Left renal cortex interstitium (tissue), 4 donors: Measurements from ENCODE around the gene SSH3. TPM values are rescaled to one million over a fixed set of nuclear protein-coding genes. Genes with fewer than 3 reads are reported as not detected.
A peak's percentile ranks its signal among the peaks of the same experiment; 100 is the strongest.

Experiments
- DNase-seq, 4 donors: peaks; one replicate each; pipeline ENCODE4 v3.0.0-alpha.2; 2013; ENCODE audit warnings: low read depth in 4 of 4, low spot score in 2 of 4, missing footprints in 1 of 4
- polyA plus RNA-seq, 4 donors: library from polyadenylated mRNA; unstranded; fragments of 120-200 nt; gene quantifications; one replicate each; pipeline ENCODE4 v1.2.1, GENCODE V29; 2013; ENCODE audit not compliant: insufficient read length in 4 of 4

SSH3 gene
- polyA plus RNA-seq, 4 donors: 17.4 to 37.5 (median 28.5) TPM

DNA sequence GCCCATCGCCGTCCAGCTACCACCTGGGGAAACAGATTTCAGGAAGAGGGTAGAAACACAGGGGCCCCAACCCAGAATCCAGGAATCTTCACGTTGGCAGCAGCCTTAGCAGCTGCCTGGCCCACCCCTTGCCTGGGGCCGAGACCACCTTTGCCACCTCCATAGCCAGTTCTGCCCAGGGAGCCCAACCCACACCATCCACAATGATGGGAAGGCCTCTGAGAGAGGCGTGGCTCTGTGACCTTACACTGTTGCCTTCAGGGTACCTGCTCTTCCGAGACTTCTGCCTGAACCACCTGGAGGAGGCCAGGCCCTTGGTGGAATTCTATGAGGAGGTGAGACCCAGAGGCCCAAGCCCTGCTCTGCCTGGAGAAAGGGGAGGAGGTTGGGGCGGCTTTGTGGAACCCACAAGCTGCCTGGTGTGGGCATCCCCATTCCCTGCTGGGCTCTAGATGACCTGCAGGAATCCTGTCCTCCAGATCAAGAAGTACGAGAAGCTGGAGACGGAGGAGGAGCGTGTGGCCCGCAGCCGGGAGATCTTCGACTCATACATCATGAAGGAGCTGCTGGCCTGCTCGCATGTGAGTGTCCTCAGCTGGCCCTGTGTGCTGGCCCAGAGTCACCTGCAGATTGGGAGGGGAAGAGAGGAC, 24.3 kb upstream of the SSH3 start:
- no peak for DNase-seq

- DNase-seq: no peak
These were observed 23.6 kb upstream of the SSH3 start for GRCh38 chr11:67279589-67280340.

- DNase-seq: no peak
These were observed 23.0 kb upstream of the SSH3 start for GRCh38 chr11:67280341-67280787.

DNA sequence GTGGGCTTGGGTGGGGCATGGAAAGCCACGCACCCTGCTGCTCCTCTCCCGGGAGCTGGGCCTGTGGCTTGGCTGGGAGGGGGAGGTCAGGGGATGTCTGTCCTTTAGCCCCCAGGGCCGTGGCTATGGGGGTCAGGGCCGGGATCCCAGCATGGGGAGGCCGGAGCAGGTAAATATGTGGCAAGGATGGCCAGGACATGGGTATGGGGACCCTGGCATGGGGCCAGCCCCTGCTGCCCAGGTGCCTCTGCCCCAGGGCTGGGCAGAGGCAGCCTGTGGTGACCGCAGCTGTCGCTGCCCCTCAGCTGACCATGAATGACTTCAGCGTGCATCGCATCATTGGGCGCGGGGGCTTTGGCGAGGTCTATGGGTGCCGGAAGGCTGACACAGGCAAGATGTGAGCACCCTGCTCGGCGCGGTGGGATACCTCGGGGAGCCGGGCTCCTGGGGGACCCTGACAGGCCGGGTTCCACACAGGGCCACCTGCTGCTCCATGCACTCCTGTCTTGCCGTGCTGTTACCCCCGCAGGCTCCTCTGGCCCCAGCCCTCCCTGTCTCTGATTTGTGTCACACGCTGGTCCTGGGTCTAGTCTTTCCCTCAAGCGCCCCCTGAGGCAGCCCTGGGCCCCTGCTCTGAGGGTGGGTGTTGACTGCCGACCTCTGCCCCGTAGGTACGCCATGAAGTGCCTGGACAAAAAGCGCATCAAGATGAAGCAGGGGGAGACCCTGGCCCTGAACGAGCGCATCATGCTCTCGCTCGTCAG, 22.4 kb upstream of the SSH3 start:
- no peak for DNase-seq

- DNase-seq: no peak
These were observed 21.7 kb upstream of the SSH3 start for GRCh38 chr11:67281552-67282150.

GRCh38 chr11:67282155-67282875, 21.0 kb upstream of the SSH3 start:
- DNase-seq: no peak

DNA sequence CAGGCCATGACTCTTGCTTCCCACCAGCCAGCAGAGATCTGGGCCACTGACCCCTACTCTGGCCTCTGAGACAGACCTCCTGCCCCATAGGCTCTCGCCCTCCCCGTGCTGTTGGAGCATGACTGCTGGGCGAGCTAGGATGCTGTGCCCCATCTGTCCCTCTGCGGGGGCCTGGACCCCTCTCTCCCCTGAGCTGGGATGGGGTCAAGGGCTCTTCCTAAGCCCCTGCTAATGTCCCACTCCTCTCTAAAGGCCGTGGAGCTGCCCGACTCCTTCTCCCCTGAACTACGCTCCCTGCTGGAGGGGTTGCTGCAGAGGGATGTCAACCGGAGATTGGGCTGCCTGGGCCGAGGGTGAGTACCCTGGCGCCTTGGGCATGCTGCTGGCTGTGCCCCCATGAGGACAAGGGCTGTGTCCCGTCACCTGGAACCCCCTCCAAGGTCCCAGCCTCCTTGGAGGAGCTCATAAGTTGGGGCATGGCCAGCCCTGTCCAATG, 20.4 kb upstream of the SSH3 start:
- DNase-seq: no peak

- no peak for DNase-seq
These were observed 19.8 kb upstream of the SSH3 start for GRCh38 chr11:67283481-67283963.

- no peak for DNase-seq
These were observed 18.4 kb upstream of the SSH3 start for GRCh38 chr11:67284811-67285540.

DNA sequence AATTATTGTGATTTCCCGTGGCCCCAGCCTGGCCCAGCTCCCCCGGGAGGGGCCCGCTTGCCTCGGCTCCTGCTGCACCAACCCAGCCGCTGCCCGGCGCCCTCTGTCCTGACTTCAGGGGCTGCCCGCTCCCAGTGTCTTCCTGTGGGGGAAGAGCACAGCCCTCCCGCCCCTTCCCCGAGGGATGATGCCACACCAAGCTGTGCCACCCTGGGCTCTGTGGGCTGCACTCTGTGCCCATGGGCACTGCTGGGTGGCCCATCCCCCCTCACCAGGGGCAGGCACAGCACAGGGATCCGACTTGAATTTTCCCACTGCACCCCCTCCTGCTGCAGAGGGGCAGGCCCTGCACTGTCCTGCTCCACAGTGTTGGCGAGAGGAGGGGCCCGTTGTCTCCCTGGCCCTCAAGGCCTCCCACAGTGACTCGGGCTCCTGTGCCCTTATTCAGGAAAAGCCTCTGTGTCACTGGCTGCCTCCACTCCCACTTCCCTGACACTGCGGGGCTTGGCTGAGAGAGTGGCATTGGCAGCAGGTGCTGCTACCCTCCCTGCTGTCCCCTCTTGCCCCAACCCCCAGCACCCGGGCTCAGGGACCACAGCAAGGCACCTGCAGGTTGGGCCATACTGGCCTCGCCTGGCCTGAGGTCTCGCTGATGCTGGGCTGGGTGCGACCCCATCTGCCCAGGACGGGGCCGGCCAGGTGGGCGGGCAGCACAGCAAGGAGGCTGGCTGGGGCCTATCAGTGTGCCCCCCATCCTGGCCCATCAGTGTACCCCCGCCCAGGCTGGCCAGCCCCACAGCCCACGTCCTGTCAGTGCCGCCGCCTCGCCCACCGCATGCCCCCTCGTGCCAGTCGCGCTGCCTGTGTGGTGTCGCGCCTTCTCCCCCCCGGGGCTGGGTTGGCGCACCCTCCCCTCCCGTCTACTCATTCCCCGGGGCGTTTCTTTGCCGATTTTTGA, 17.5 kb upstream of the SSH3 start:
- no peak for DNase-seq

DNA sequence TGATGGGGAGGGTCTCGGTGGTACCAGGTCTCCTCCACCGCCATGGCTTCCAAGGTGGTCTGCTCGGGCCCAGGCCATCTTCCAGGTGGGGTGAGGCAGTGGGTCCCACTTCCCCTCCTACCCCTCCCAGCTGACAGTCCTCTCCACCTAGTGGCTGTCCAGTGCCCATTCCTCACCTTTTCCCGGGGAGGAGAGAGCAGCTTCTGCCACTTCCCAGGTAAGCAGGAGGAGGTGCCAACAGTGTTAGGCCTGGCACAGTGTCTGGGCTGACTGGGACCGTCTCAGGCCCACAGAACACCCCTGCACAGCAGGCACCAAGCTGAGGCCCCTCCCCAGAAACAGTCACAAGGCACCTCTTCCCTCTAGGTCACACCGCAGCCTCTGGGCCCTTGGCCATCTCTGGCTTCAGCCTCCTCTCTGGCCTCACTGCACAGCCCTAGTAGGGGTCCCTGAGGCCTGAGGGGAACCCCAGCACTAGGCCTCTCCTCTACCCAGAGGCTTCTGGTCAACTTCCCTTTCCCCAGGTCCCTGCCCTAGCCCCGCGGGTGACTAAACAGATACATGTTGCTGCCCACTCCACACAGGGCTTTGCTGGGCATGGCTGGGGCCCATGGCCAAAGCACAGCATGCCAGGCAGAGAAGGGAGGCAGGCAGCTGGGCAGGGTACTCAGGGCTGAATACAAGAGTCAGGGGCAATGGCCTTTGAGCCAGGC, 16.6 kb upstream of the SSH3 start:
- DNase-seq: no peak

DNA sequence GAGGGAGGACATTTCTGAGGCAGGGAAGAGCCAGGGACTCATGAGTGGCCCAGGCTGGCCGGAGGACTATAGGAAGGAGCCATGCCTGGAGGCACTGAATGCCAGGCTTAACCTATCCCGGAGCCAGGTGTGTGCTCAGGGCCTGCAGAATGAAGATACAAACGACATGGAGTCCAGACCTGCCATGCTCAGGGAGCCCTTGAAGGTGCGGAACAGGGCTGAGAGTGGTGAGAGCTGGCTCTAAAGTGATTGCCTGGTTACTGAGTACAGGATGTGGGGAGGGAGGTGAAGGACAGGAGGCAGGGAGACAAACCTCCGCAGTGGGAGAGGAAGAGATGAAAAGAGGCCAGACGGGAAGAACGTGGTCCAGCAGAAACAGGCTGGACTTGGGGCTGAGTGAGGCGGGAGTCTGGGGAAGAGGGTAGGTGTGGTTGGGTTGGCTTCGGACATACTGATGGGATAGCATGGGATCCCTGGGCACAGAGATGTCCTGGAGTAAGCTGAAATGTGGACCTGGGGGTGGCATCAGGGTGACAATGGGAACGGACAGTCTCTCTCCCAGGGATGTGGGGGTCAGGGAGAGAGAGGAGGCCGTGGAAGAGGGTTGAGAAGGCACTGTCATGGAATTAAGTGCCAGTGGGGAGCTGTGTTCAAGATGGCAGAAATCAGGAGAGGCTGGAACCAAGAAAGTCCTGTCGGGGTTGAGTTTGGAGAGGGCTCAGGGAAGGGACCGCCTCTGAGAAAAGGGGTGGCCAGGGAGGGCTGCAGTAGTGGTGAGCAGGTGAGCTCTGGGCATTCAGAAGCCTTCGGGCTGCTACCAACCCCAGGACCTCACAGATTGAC, 15.8 kb upstream of the SSH3 start:
- no peak for DNase-seq

GRCh38 chr11:67288198-67288451, 15.2 kb upstream of the SSH3 start:
- DNase-seq: no peak

DNA sequence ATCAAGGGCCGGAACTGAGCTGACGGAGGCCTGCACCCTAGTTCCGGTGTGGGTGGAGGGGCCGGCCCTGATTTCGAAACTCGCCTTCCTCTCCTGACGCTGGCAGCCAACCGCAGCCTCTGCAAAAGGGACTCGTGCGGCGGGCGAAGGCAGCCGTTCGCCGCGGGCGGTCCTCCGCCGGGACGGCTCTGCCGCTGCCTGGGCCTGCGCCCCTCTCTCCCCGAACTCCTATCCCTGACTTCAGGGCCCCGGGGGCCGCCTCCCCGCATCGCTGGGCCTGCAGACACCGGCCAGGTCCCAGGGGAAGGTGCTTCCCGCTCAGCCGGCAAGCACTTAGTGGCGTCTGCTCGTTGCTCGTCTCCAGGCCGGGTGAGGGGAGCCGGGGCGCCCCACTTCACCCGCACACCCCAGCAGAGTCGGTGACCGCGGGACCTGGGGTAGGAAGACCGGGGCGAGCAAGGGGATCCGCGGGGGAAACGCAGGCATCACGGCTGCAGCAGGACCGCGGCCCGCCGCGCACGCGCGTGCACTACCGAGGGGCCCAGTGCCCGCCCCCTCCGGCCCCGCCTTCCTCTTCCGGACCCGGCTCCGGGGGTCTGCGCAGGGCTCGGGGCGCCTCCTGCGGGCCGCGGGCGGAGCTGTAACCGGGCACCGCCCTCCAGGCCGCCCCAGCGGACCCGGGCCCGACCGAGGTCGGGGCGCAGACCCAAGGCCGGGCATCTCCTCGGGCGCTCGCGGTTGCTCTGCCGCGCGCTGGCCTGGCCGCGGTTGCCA, 14.7 kb upstream of the SSH3 start:
- peak in 2 of 4 donors; percentile 66 to 84 for DNase-seq

DNA sequence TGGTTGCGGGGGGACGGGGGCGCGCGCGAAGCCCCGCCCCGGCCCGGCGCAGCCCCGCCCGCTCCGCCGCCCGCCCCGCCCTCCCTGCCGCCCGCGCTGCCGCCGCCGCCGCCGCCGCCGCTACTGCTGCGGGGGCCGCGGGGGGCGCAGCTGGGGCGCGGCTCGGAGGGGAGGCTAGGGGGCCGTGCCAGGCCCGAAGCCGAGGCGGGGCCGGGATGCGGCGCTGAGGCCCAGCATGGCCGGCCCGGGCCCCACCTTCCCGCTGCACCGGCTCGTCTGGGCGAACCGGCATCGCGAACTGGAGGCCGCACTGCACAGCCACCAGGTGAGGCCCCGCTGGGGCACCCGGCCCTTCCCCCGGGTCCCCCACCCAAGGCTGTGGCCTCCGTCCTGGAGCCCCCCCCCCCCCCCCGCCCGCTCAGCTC, 14.1 kb upstream of the SSH3 start, which contains the start of gene ANKRD13D:
Gene ANKRD13D, plus strand, starts transcription at position 78 of the 425 bp plus-strand sequence. Its CDS starts 158 bp downstream, at position 236.
- DNase-seq: no peak
